Adipocyte (in vitro differentiated cells): ENCODE results near the gene ROBO1.
"Not testable (repeated sequence)": the region's sequence is repeated elsewhere in the genome, so short reads cannot be mapped to it uniquely, and the experiment has no call there.

Experiments used
- DNase-seq: peaks from one replicate; pipeline ENCODE4 v3.0.0-alpha.2; 2015; ENCODE audit warnings: low read depth
- H3K27me3 ChIP-seq: replicated peaks from 2 replicates; pipeline ENCODE4 v1.7.0; 2013; ENCODE audit warnings: mild to moderate bottlenecking, low read length, moderate library complexity; ENCODE audit not compliant: control insufficient read depth, insufficient read depth
- H3K36me3 ChIP-seq: 2 replicates; pipeline ENCODE4 v1.7.0; 2013; ENCODE audit warnings: low read length, mild to moderate bottlenecking, moderate library complexity; ENCODE audit not compliant: control insufficient read depth, insufficient read depth, severe bottlenecking
- H3K4me1 ChIP-seq: 2 replicates; pipeline ENCODE4 v1.7.0; 2013; ENCODE audit warnings: mild to moderate bottlenecking, low read length, moderate library complexity; ENCODE audit not compliant: control insufficient read depth, insufficient read depth
- H3K4me3 ChIP-seq: 2 replicates; pipeline ENCODE4 v1.7.0; 2013; ENCODE audit warnings: mild to moderate bottlenecking, low read length, moderate library complexity
- H3K9ac ChIP-seq: 2 replicates; pipeline ENCODE4 v1.7.0; 2013; ENCODE audit warnings: mild to moderate bottlenecking, low read length, moderate library complexity
- H3K9me3 ChIP-seq: 2 replicates; pipeline ENCODE4 v1.7.0; 2013; ENCODE audit warnings: mild to moderate bottlenecking, low read length, moderate library complexity; ENCODE audit not compliant: control insufficient read depth

ROBO1 gene

DNA sequence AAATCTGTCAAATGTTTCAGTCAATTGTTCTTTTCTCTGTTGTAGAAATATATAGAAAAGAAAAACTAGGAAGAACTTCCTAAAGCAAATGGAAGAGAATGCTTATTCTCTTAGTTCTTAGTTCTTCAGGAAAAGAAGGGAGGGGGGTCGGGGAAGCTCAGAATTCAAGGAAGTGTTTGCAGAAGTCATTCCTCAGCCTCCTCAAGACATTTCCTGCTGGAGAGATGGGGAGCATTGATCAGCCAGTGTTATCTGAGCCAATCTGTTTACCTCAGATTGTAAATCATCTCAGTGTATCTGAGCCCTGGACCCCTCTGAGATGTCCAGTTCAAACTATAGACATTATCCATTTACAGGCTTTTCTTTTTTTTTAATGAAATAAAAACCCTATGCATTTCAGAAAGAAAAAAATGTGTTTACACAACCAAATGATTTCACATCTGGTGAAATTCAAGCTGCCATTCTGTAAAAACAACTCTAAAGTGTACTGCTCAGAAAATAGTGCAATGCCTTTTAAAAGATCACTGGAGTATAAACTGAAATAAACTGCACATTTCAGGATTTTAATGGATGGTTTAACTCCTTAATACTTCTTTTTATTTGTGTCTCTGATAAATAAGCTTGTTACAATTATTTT is 460.7 kb downstream of the ROBO1 start:
- no peak overlapping the region for H3K4me3 ChIP-seq
- no peaks in the 10 kb centered on the region for H3K36me3 ChIP-seq
- no peaks in the 10 kb centered on the region for H3K4me1 ChIP-seq
- H3K9ac ChIP-seq, result no peak overlapping the region
- DNase-seq, result peak; percentile 49
- no peaks in the 10 kb centered on the region for H3K27me3 ChIP-seq
- H3K9me3 ChIP-seq, result no peaks in the 10 kb centered on the region

- H3K9me3 ChIP-seq, H3K27me3 ChIP-seq, H3K4me3 ChIP-seq, DNase-seq, H3K9ac ChIP-seq, H3K36me3 ChIP-seq: not testable (repeated sequence)
- peaks cover 22% of the 10 kb centered on the region for H3K4me1 ChIP-seq
These were observed 467.7 kb downstream of the ROBO1 start for GRCh38 chr3:79299949-79300635.

DNA sequence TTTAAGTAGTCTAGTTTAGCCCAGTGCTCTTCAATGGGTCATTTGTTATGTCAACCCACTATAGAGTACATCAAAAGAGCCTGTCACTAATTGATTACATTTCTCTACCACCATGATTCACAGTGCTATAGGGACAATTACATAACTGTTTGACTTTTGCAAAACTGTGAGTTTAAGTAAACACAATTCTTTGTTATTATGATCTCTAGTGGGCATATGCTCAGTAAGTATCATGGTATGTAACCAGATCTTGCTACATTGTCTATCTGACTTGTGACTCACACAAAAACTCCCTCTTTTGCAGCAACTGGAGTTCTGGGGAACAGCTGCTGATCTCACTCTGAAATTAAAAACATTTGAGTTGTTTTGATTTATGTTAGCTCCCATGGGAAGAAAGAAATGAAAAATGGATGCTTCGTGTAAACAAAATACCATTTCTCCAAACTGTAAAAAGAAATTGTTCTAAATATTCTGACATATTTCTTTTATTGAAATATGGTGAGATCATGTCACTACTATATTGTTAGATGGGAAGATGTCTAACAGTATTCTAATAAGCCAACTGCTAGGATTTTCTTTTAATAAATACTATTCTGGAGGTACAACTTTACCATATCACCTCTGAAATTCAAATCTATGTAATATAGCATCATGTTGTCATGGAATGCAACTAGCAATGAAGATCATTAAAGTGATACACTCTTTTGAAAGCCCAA is 470.4 kb downstream of the ROBO1 start:
- no peaks in the 10 kb centered on the region for H3K27me3 ChIP-seq
- H3K4me1 ChIP-seq, result peaks cover 22% of the 10 kb centered on the region
- DNase-seq, result peak; percentile 94
- H3K4me3 ChIP-seq, result no peak overlapping the region
- no peak overlapping the region for H3K9ac ChIP-seq
- no peaks in the 10 kb centered on the region for H3K9me3 ChIP-seq
- no peaks in the 10 kb centered on the region for H3K36me3 ChIP-seq

DNA sequence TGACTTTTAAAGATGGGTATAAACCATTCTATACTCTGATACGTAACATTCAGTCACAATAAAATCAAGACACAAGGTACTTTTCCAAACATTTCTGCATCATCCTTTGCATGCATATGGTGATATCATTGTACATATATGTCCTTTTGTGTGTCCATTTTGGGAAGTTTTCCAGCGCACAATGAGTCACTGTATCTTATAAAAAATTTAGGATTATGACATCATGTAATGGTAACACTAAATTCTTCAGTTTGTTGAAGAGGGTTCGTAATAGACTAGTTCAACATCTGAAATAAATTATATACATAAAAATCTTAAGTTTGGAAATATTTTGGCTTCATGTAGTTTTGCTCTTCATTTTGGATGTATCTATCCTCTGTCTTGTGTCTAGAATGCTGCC is 480.9 kb downstream of the ROBO1 start:
- DNase-seq, result no peak
- Histone ChIP-seq H3K36me3 (no peaks in the 10 kb centered on the region), H3K9ac (no peak overlapping the region), H3K9me3 (no peaks in the 10 kb centered on the region), H3K27me3 (no peaks in the 10 kb centered on the region), H3K4me3 (no peak overlapping the region), H3K4me1 (no peaks in the 10 kb centered on the region)

DNA sequence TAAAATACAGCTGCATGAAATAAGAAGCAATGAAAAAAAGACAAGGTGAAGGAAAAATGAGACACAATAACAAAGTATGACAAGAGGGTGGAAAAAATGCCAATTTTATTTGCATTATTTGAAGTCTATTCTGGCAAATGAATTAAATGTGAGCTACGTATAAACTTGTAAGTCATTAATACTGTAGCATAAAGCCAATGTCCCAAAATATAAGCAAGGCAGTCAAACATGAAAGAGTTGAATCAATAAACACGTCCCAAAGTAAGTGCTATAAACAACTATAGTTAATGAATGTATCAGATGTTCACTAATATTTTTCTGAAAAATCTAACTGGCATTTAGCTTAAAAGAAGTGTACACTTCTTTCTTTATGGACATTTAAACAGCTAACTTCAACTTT is 481.9 kb downstream of the ROBO1 start:
- Histone ChIP-seq H3K9me3 (no peaks in the 10 kb centered on the region), H3K9ac (no peak overlapping the region), H3K27me3 (no peaks in the 10 kb centered on the region), H3K4me3 (no peak overlapping the region), H3K4me1 (no peaks in the 10 kb centered on the region), H3K36me3 (no peaks in the 10 kb centered on the region)
- DNase-seq, result no peak

GRCh38 chr3:79285380-79285779 is 482.4 kb downstream of the ROBO1 start:
- H3K4me3 ChIP-seq, result no peak overlapping the region
- H3K36me3 ChIP-seq, result no peaks in the 10 kb centered on the region
- DNase-seq, result peak; percentile 16
- H3K9me3 ChIP-seq, result no peaks in the 10 kb centered on the region
- H3K4me1 ChIP-seq, result no peaks in the 10 kb centered on the region
- no peak overlapping the region for H3K9ac ChIP-seq
- H3K27me3 ChIP-seq, result no peaks in the 10 kb centered on the region

- no peaks in the 10 kb centered on the region for H3K36me3 ChIP-seq
- H3K9me3 ChIP-seq, result no peaks in the 10 kb centered on the region
- H3K27me3 ChIP-seq, result no peaks in the 10 kb centered on the region
- H3K9ac ChIP-seq, result no peak overlapping the region
- H3K4me1 ChIP-seq, result no peaks in the 10 kb centered on the region
- DNase-seq, result no peak
- no peak overlapping the region for H3K4me3 ChIP-seq
These were observed 483.0 kb downstream of the ROBO1 start for GRCh38 chr3:79284781-79285180.

DNA sequence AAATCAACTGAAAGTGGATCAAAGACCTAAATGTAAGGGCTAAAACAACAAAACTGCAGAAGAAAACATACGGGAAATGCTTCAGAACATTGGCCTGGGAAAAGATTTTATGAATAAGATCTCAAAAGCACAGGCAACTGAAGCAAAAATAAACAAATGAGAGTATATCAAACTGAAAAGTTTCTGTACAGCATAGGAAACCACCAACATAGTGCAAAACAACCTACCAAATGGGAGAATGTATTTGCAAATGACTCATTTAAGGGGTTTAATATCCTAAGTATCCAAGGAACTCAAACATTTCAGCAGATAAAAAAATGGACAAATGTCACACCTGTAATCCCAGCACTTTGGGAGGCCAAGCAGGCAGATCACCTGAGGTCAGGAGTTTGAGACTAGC is 489.1 kb downstream of the ROBO1 start:
- no peak for DNase-seq
- Histone ChIP-seq H3K27me3 (no peaks in the 10 kb centered on the region), H3K9ac (no peak overlapping the region), H3K9me3 (peaks cover 7% of the 10 kb centered on the region), H3K4me1 (no peaks in the 10 kb centered on the region), H3K36me3 (no peaks in the 10 kb centered on the region), H3K4me3 (no peak overlapping the region)

GRCh38 chr3:79268422-79268821 is 499.4 kb downstream of the ROBO1 start:
- Histone ChIP-seq H3K9ac (no peak overlapping the region), H3K4me1 (peaks cover 6% of the 10 kb centered on the region), H3K9me3 (peaks cover 6% of the 10 kb centered on the region), H3K4me3 (no peak overlapping the region), H3K27me3 (no peaks in the 10 kb centered on the region), H3K36me3 (no peaks in the 10 kb centered on the region)
- DNase-seq, result no peak

- peaks cover 8% of the 10 kb centered on the region for H3K4me1 ChIP-seq
- DNase-seq, result no peak
- H3K36me3 ChIP-seq, result no peaks in the 10 kb centered on the region
- H3K9me3 ChIP-seq, result no peaks in the 10 kb centered on the region
- no peaks in the 10 kb centered on the region for H3K27me3 ChIP-seq
- no peak overlapping the region for H3K9ac ChIP-seq
- H3K4me3 ChIP-seq, result no peak overlapping the region
These were observed 502.9 kb downstream of the ROBO1 start for GRCh38 chr3:79264892-79265291.

- no peaks in the 10 kb centered on the region for H3K27me3 ChIP-seq
- H3K4me3 ChIP-seq, result peak overlapping the region; percentile 36
- no peaks in the 10 kb centered on the region for H3K36me3 ChIP-seq
- no peak for DNase-seq
- peaks cover 14% of the 10 kb centered on the region for H3K4me1 ChIP-seq
- H3K9ac ChIP-seq, result no peak overlapping the region
- H3K9me3 ChIP-seq, result no peaks in the 10 kb centered on the region
These were observed 504.4 kb downstream of the ROBO1 start for GRCh38 chr3:79263423-79263822.
